GM23338 (cell line): ENCODE results near the gene MAP2K5. TPM values are rescaled to one million over a fixed set of nuclear protein-coding genes. Genes with fewer than 3 reads are reported as not detected.

Experiments
- ATAC-seq: fragments of 200-7000 bp; cut with Tn5 transposase; 3 replicates; pipeline ENCODE4 v1.9.1; 2020
- DNase-seq: peaks from one replicate; pipeline ENCODE4 v3.0.0-alpha.2; 2015; ENCODE audit warnings: low spot score
- H2AFZ ChIP-seq: fragments of 200-600 bp; sonication (generic); 2 replicates; pipeline ENCODE4 v1.8.0; 2016; ENCODE audit warnings: antibody characterized with exemption, mild to moderate bottlenecking, moderate library complexity
- H3F3A ChIP-seq: fragments of 200-600 bp; sonication (generic); replicated peaks from 2 replicates; pipeline ENCODE4 v1.8.0; 2017; ENCODE audit warnings: antibody characterized with exemption, mixed run types, low read depth
- H3K27ac ChIP-seq: fragments of 200-600 bp; sonication (generic); 2 replicates; pipeline ENCODE4 v1.6.1; 2016; ENCODE audit warnings: low read depth
- H3K27me3 ChIP-seq: fragments of 200-600 bp; sonication (generic); 2 replicates; pipeline ENCODE4 v1.8.0; 2016; ENCODE audit warnings: mild to moderate bottlenecking, mixed run types, moderate library complexity; ENCODE audit not compliant: insufficient read depth
- H3K36me3 ChIP-seq: fragments of 200-600 bp; sonication (generic); 2 replicates; pipeline ENCODE4 v1.8.0; 2016; ENCODE audit warnings: mild to moderate bottlenecking; ENCODE audit not compliant: insufficient read depth
- H3K4me1 ChIP-seq: fragments of 200-600 bp; sonication (generic); 2 replicates; pipeline ENCODE4 v1.8.0; 2016; ENCODE audit warnings: mild to moderate bottlenecking, moderate library complexity; ENCODE audit not compliant: insufficient read depth
- H3K4me2 ChIP-seq: fragments of 200-600 bp; sonication (generic); 2 replicates; pipeline ENCODE4 v1.7.1; 2017; ENCODE audit warnings: mixed run types
- H3K4me3 ChIP-seq: fragments of 200-600 bp; sonication (generic); 2 replicates; pipeline ENCODE4 v1.6.1; 2016; ENCODE audit warnings: mixed run types
- H3K79me2 ChIP-seq: fragments of 200-600 bp; sonication (generic); replicated peaks from 2 replicates; pipeline ENCODE4 v1.8.0; 2017; ENCODE audit warnings: mild to moderate bottlenecking; ENCODE audit not compliant: insufficient read depth
- H3K9me2 ChIP-seq: fragments of 200-600 bp; sonication (generic); 2 replicates; pipeline ENCODE4 v1.8.0; 2017; ENCODE audit not compliant: insufficient read depth
- H4K20me1 ChIP-seq: fragments of 200-600 bp; sonication (generic); replicated peaks from 2 replicates; pipeline ENCODE4 v1.8.0; 2017; ENCODE audit warnings: mild to moderate bottlenecking; ENCODE audit not compliant: insufficient read depth
- H3K27ac Mint-ChIP-seq: 2 replicates; pipeline ENCODE4 v1.8.0; 2020; ENCODE audit warnings: inconsistent platforms, mild to moderate bottlenecking, moderate library complexity, mixed read lengths
- H3K27me3 Mint-ChIP-seq: 3 replicates; pipeline ENCODE4 v1.8.0; 2022; ENCODE audit warnings: low read depth, mild to moderate bottlenecking, moderate library complexity, mixed read lengths, inconsistent platforms; ENCODE audit not compliant: insufficient read depth, poor library complexity
- H3K36me3 Mint-ChIP-seq: 3 replicates; pipeline ENCODE4 v1.8.0; 2021; ENCODE audit warnings: low read depth, mild to moderate bottlenecking, inconsistent platforms, moderate library complexity, mixed read lengths
- H3K4me1 Mint-ChIP-seq: 3 replicates; pipeline ENCODE4 v1.8.0; 2020; ENCODE audit warnings: mild to moderate bottlenecking, inconsistent platforms, mixed read lengths
- H3K4me3 Mint-ChIP-seq: 3 replicates; pipeline ENCODE4 v1.8.0; 2021; ENCODE audit warnings: moderate library complexity, mild to moderate bottlenecking, inconsistent platforms, mixed read lengths
- H3K9me3 Mint-ChIP-seq: 3 replicates; pipeline ENCODE4 v1.8.0; 2020; ENCODE audit warnings: moderate library complexity, mild to moderate bottlenecking, inconsistent platforms, mixed read lengths
- NANOG ChIP-seq: IDR thresholded peaks from 2 replicates; pipeline ENCODE4 v1.6.1; 2016; ENCODE audit warnings: antibody characterized with exemption, borderline replicate concordance
- REST ChIP-seq: IDR thresholded peaks from one replicate; pipeline ENCODE4 v1.6.1; 2018; ENCODE audit warnings: antibody characterized with exemption; ENCODE audit not compliant: unreplicated experiment
- STAT1 ChIP-seq: IDR thresholded peaks from one replicate; pipeline ENCODE4 v1.6.1; 2016; ENCODE audit warnings: antibody characterized with exemption; ENCODE audit not compliant: unreplicated experiment
- ZNF114 ChIP-seq: fragments of 250-450 bp; sonication (Bioruptor Pico); IDR thresholded peaks from 2 replicates; pipeline ENCODE4 v1.5.0; 2020; ENCODE audit warnings: mild to moderate bottlenecking, moderate library complexity
- ZNF462 ChIP-seq: fragments of 250-450 bp; sonication (Bioruptor Pico); IDR thresholded peaks from 2 replicates; pipeline ENCODE4 v1.5.0; 2020; ENCODE audit warnings: mild to moderate bottlenecking, moderate library complexity
- polyA plus RNA-seq: library from polyadenylated mRNA; unstranded; fragments of >200 nt; fragmentation: Nextera tagmentation; extraction: Ambion mirVana; gene quantifications from 2 replicates; pipeline ENCODE4 v1.2.1, GENCODE V29; 2016
- total RNA-seq: library from RNA; depleted of rRNA; stranded (reverse); fragments of >200 nt; shearing (Covaris generic); gene quantifications from 2 replicates; pipeline ENCODE4 v1.2.3, GENCODE V29; 2014
- TF ChIP-seq, protein P1 (sequence below), 2 experiments: fragments of 200-600 bp in 1 of 2; sonication (generic) in 1 of 2; conservative IDR thresholded peaks; 2 replicates each; pipeline versions ENCODE4 v1.5.1 to v1.6.1; 2016 to 2017; ENCODE audit warnings: antibody characterized with exemption in 2 of 2, low read depth in 2 of 2, mild to moderate bottlenecking in 2 of 2, moderate library complexity in 1 of 2

MAP2K5 gene
- total and polyA plus RNA-seq, 2 experiments from 2014 or later = 6.5 to 13.6 TPM

GRCh38 chr15:67573194-67573593, 30.7 kb downstream of the MAP2K5 start (continued):
- TF ChIP-seq ZNF462 (CRISPR knock-in tag) (no peak), REST (no peak), ZNF114 (CRISPR knock-in tag) (no peak), STAT1 (no peak)

DNA sequence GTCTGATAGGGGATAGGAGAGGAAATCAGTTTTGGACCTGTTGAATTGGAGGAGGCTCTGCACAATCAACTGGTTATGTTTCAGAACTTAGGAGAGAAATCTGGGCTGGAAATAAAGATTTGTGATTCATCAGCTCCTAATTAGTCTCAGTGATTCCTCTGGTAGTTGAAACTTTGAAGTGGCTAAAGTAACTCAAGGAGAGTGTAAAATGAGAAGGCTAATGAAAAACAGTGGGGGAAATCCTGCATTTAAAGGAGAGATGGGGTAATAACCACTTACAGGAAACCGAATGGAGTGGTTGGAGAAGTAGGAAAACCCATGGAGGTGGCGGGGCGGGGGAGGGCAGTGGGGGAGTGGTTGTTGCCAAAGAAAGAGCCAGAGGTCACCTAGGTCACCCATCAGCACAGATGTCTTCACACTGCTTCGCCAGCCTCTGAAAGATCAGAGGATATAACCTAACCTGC, 32.6 kb downstream of the MAP2K5 start:
- no peak overlapping the region for H3K27ac ChIP-seq
- H3K4me2 ChIP-seq = no peak overlapping the region
- ATAC-seq (peak; percentile 71), DNase-seq (peak; percentile 17)
- H3K27me3 ChIP-seq = no peaks in the 10 kb centered on the region
- no peaks in the 10 kb centered on the region for H3K36me3 ChIP-seq
- H4K20me1 ChIP-seq = no peaks in the 10 kb centered on the region
- no peaks in the 10 kb centered on the region for H3K79me2 ChIP-seq
- H3K9me2 ChIP-seq = no peaks in the 10 kb centered on the region
- Mint-ChIP-seq H3K27ac (no peak overlapping the region), H3K9me3 (no peaks in the 10 kb centered on the region), H3K4me3 (no peak overlapping the region), H3K4me1 (peaks cover 11% of the 10 kb centered on the region; the same call in 2 of the 3 replicates), H3K27me3 (no peaks in the 10 kb centered on the region), H3K36me3 (no peaks in the 10 kb centered on the region)
- H3K4me3 ChIP-seq = no peak overlapping the region
- no peaks in the 10 kb centered on the region for H3K4me1 ChIP-seq
- no peaks in the 10 kb centered on the region for H3F3A ChIP-seq
- H2AFZ ChIP-seq = no peak overlapping the region
- no peak for TF ChIP-seq NANOG
- TF ChIP-seq, protein P1, sequence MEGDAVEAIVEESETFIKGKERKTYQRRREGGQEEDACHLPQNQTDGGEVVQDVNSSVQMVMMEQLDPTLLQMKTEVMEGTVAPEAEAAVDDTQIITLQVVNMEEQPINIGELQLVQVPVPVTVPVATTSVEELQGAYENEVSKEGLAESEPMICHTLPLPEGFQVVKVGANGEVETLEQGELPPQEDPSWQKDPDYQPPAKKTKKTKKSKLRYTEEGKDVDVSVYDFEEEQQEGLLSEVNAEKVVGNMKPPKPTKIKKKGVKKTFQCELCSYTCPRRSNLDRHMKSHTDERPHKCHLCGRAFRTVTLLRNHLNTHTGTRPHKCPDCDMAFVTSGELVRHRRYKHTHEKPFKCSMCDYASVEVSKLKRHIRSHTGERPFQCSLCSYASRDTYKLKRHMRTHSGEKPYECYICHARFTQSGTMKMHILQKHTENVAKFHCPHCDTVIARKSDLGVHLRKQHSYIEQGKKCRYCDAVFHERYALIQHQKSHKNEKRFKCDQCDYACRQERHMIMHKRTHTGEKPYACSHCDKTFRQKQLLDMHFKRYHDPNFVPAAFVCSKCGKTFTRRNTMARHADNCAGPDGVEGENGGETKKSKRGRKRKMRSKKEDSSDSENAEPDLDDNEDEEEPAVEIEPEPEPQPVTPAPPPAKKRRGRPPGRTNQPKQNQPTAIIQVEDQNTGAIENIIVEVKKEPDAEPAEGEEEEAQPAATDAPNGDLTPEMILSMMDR (conservative IDR thresholded peaks at IDR 0.05; ENCODE audit: low read depth in 2 of 2) = no peak
